H1 (cell line): ENCODE data around the gene ENPP5. TPM values are rescaled to one million over a fixed set of nuclear protein-coding genes. Genes with fewer than 3 reads are reported as not detected.

Source experiments
- CTCF ChIA-PET: fragments of 300-600 bp; sonication (Branson Sonifier 250); formaldehyde crosslinking; loops from one replicate; lab custom pipeline; 2021; ENCODE audit not compliant: partially characterized antibody; lab: Charles Lee
- POLR2A ChIA-PET: fragments of 300-600 bp; sonication (Branson Sonifier 250); formaldehyde crosslinking; loops from one replicate; lab custom pipeline; 2021; ENCODE audit warnings: inconsistent platforms; ENCODE audit not compliant: partially characterized antibody; lab: Charles Lee
- DNase-seq, 2 experiments: peaks; one replicate each; pipeline versions ENCODE4 v3.0.0 to v3.0.0-alpha.2; 2010 to 2022; ENCODE audit warnings: low spot score in 2 of 2, low read depth in 1 of 2, mixed read lengths in 1 of 2
- FAIRE-seq: peaks from 2 replicates; lab custom pipeline; 2011; peaks lifted over from hg19 to GRCh38; lab: Jason Lieb, UNC
- H2AFZ ChIP-seq: 2 replicates; pipeline ENCODE4 v1.8.1; 2012; ENCODE audit warnings: low read length, inconsistent platforms
- H2AK5ac ChIP-seq: 2 replicates; pipeline ENCODE4 v1.6.1; 2013; ENCODE audit warnings: low read depth, low read length
- H2BK120ac ChIP-seq: replicated peaks from 2 replicates; pipeline ENCODE3; 2013; ENCODE audit warnings: low read depth, low read length, inconsistent platforms
- H2BK12ac ChIP-seq: 2 replicates; pipeline ENCODE4 v1.6.1; 2013; ENCODE audit warnings: low read depth, low read length
- H2BK15ac ChIP-seq: 2 replicates; pipeline ENCODE4 v1.6.1; 2013; ENCODE audit warnings: low read length
- H2BK20ac ChIP-seq: 2 replicates; pipeline ENCODE4 v1.6.1; 2013; ENCODE audit warnings: low read length
- H2BK5ac ChIP-seq: 2 replicates; pipeline ENCODE4 v1.6.1; 2013; ENCODE audit warnings: low read depth, low read length
- H3K14ac ChIP-seq: 2 replicates; pipeline ENCODE4 v1.6.1; 2013; ENCODE audit warnings: inconsistent platforms; ENCODE audit not compliant: insufficient read length
- H3K18ac ChIP-seq: 2 replicates; pipeline ENCODE4 v1.6.1; 2013; ENCODE audit warnings: low read length; ENCODE audit errors: extremely low read depth
- H3K23ac ChIP-seq: 2 replicates; pipeline ENCODE4 v1.6.1; 2013; ENCODE audit warnings: inconsistent platforms; ENCODE audit not compliant: insufficient read length
- H3K23me2 ChIP-seq: 2 replicates; pipeline ENCODE4 v1.6.1; 2013; ENCODE audit warnings: low read depth, low read length
- H3K27ac ChIP-seq: 2 replicates; pipeline ENCODE4 v1.6.1; 2011; ENCODE audit warnings: low read depth, low read length, inconsistent platforms
- H3K27me3 ChIP-seq, 4 experiments: replicated peaks in 1 of 4; 1 replicate in 1 of 4; 2 replicates in 3 of 4; pipeline versions ENCODE4 v1.6.1 to v1.8.1; 2011 to 2013; ENCODE audit warnings: low read length in 3 of 4, mild to moderate bottlenecking in 3 of 4, inconsistent platforms in 2 of 4, mixed read lengths in 2 of 4, moderate library complexity in 1 of 4; ENCODE audit not compliant: control insufficient read depth in 3 of 4, insufficient read depth in 3 of 4; ENCODE audit errors: extremely low read depth in 1 of 4
- H3K36me3 ChIP-seq, 4 experiments: 2 replicates each; pipeline versions ENCODE4 v1.6.1 to v1.8.1; 2011 to 2013; ENCODE audit warnings: mild to moderate bottlenecking in 4 of 4, low read length in 3 of 4, moderate library complexity in 2 of 4, control low read depth in 1 of 4, inconsistent platforms in 1 of 4; ENCODE audit not compliant: insufficient read depth in 4 of 4, control insufficient read depth in 2 of 4
- H3K4ac ChIP-seq: replicated peaks from 2 replicates; pipeline ENCODE3; 2013; ENCODE audit warnings: low read length, low read depth, mixed read lengths, inconsistent platforms; ENCODE audit not compliant: insufficient read length
- H3K4me1 ChIP-seq, 4 experiments: replicated peaks in 1 of 4; 1 replicate in 1 of 4; 2 replicates in 3 of 4; pipeline versions ENCODE4 v1.6.1 to v1.8.1; 2011 to 2013; ENCODE audit warnings: low read length in 3 of 4, inconsistent platforms in 2 of 4, mixed read lengths in 1 of 4; ENCODE audit not compliant: insufficient read depth in 4 of 4, control insufficient read depth in 3 of 4
- H3K4me2 ChIP-seq, 2 experiments: 2 replicates each; pipeline versions ENCODE4 v1.6.1 to v1.8.1; 2011 to 2013; ENCODE audit warnings: low read depth in 2 of 2, low read length in 2 of 2, control low read depth in 1 of 2, inconsistent platforms in 1 of 2, mild to moderate bottlenecking in 1 of 2; ENCODE audit not compliant: insufficient read depth in 1 of 2
- H3K4me3 ChIP-seq, 4 experiments: fragments of 200-600, 300-600 bp in 1 of 4; sonication (generic), shearing (Covaris generic), sonication (Bioruptor Twin) in 1 of 4; 2 replicates each; pipeline versions ENCODE4 v1.5.1 to v1.8.1; 2011 to 2016; ENCODE audit warnings: low read length in 4 of 4, low read depth in 3 of 4, control low read depth in 2 of 4, inconsistent platforms in 2 of 4, mild to moderate bottlenecking in 2 of 4, mixed read lengths in 1 of 4, moderate library complexity in 1 of 4; ENCODE audit not compliant: insufficient read depth in 2 of 4; ENCODE audit errors: extremely low read depth in 1 of 4
- H3K56ac ChIP-seq: replicated peaks from 2 replicates; pipeline ENCODE3; 2013; ENCODE audit warnings: low read depth, mild to moderate bottlenecking, mixed read lengths, low read length, inconsistent platforms; ENCODE audit not compliant: insufficient read length
- H3K79me1 ChIP-seq: 2 replicates; pipeline ENCODE4 v1.6.1; 2013; ENCODE audit warnings: low read depth, low read length, control low read depth
- H3K79me2 ChIP-seq, 2 experiments: 2 replicates each; pipeline versions ENCODE4 v1.6.1 to v1.8.1; 2012 to 2013; ENCODE audit warnings: low read length in 2 of 2, mild to moderate bottlenecking in 2 of 2, inconsistent platforms in 1 of 2; ENCODE audit not compliant: insufficient read depth in 2 of 2, control insufficient read depth in 1 of 2
- H3K9ac ChIP-seq, 4 experiments: replicated peaks in 1 of 4; 1 replicate in 1 of 4; 2 replicates in 3 of 4; pipeline versions ENCODE4 v1.6.1 to v1.8.1; 2011 to 2013; ENCODE audit warnings: low read depth in 3 of 4, low read length in 3 of 4, control low read depth in 2 of 4, mild to moderate bottlenecking in 2 of 4, moderate library complexity in 2 of 4, inconsistent platforms in 1 of 4; ENCODE audit errors: extremely low read depth in 1 of 4
- H3K9me3 ChIP-seq, 2 experiments: 2 replicates each; pipeline versions ENCODE4 v1.6.1 to v1.8.1; 2012 to 2013; ENCODE audit warnings: mild to moderate bottlenecking in 2 of 2, moderate library complexity in 2 of 2, control low read depth in 1 of 2, inconsistent platforms in 1 of 2, low read depth in 1 of 2, low read length in 1 of 2, mixed read lengths in 1 of 2; ENCODE audit not compliant: insufficient read depth in 2 of 2
- H4K20me1 ChIP-seq, 2 experiments: replicated peaks in 1 of 2; 2 replicates each; pipeline versions ENCODE3 to v1.8.1; 2011 to 2013; ENCODE audit warnings: inconsistent platforms in 2 of 2, low read length in 2 of 2, mild to moderate bottlenecking in 1 of 2; ENCODE audit not compliant: insufficient read depth in 2 of 2, control insufficient read depth in 1 of 2
- H4K5ac ChIP-seq: 2 replicates; pipeline ENCODE4 v1.6.1; 2013; ENCODE audit warnings: low read length, low read depth, mixed read lengths, inconsistent platforms; ENCODE audit not compliant: insufficient read length
- H4K8ac ChIP-seq: 2 replicates; pipeline ENCODE4 v1.8.0; 2013; ENCODE audit warnings: mild to moderate bottlenecking, moderate library complexity, low read length, inconsistent platforms; ENCODE audit not compliant: insufficient read depth; ENCODE audit errors: extremely low read depth
- H4K91ac ChIP-seq: replicated peaks from 2 replicates; pipeline ENCODE3; 2013; ENCODE audit warnings: low read length, mixed read lengths, inconsistent platforms; ENCODE audit not compliant: insufficient read length
- CREB1 ChIP-seq: IDR thresholded peaks from 2 replicates; pipeline ENCODE4 v1.6.1; 2012; ENCODE audit warnings: inconsistent platforms
- PHF8 ChIP-seq: fragments of 200-600 bp; sonication (generic); conservative IDR thresholded peaks from 2 replicates; pipeline ENCODE4 v1.7.1; 2012; ENCODE audit warnings: low read depth, mild to moderate bottlenecking, inconsistent platforms, low read length, moderate library complexity
- SAP30 ChIP-seq: fragments of 300-600 bp; sonication (generic); IDR thresholded peaks from 2 replicates; pipeline ENCODE4 v1.7.1; 2012; ENCODE audit warnings: low read length, moderate library complexity, mild to moderate bottlenecking, inconsistent platforms; ENCODE audit not compliant: insufficient read depth, insufficient replicate concordance
- SIX5 ChIP-seq: IDR thresholded peaks from 2 replicates; pipeline ENCODE4 v1.6.1; 2011; ENCODE audit warnings: mild to moderate bottlenecking, low read depth, low read length
- SP2 ChIP-seq: IDR thresholded peaks from 2 replicates; pipeline ENCODE4 v1.6.1; 2012; ENCODE audit warnings: mild to moderate bottlenecking, low read length, inconsistent platforms
- TAF1 ChIP-seq: IDR thresholded peaks from 2 replicates; pipeline ENCODE4 v1.6.1; 2011; ENCODE audit warnings: mild to moderate bottlenecking, low read depth, low read length
- TBP ChIP-seq: IDR thresholded peaks from 2 replicates; pipeline ENCODE4 v1.6.1; 2011; ENCODE audit warnings: low read depth, low read length, improper control_type of control experiment
- WGBS, 2 experiments: shearing (Covaris generic) in 1 of 2; methylation state at CpG; one replicate each; pipeline versions ENCODE4 v1.1.6 to v1.1.7; 2013 to 2015; ENCODE audit warnings: low lambda C conversion rate in 2 of 2, mixed read lengths in 2 of 2, inconsistent platforms in 1 of 2, low coverage in 1 of 2, missing lambda C conversion rate in 1 of 2; ENCODE audit not compliant: insufficient replicate concordance in 2 of 2, insufficient coverage in 1 of 2, insufficient read length in 1 of 2; ENCODE audit errors: extremely low coverage in 1 of 2, missing lambda C conversion rate in 1 of 2; 5-methylcytosine and 5-hydroxymethylcytosine counted together
- polyA plus RNA-seq, 7 experiments: library from polyadenylated mRNA; depleted of rRNA in 3 of 7; stranded (reverse) in 5 of 7; unstranded in 2 of 7; fragments of >200 nt in 5 of 7; fragments of 200-250 nt in 2 of 7; gene quantifications; 1 replicate in 5 of 7; 2 replicates in 1 of 7; 4 replicates in 1 of 7; pipeline versions ENCODE4 v1.2.1 to v1.2.3, GENCODE V29; 2011 to 2013; ENCODE audit warnings: missing spikeins in 2 of 7, mixed read lengths in 2 of 7
- total RNA-seq: library from RNA; stranded (reverse); fragmentation: NEBNext Ultra II Directional; extraction: Animal tissue kit (Norgen Biotek cat#: 25700); gene quantifications from 2 replicates; pipeline ENCODE4 v1.2.1, GENCODE V29; 2021
- TF ChIP-seq, protein P1 (sequence below): IDR thresholded peaks from 2 replicates; pipeline ENCODE4 v1.6.1; 2011; ENCODE audit warnings: low read length, improper control_type of control experiment
- TF ChIP-seq, protein P2 (sequence below): IDR thresholded peaks from 2 replicates; pipeline ENCODE4 v1.6.1; 2012; ENCODE audit warnings: inconsistent platforms

The ENPP5 gene
- total and polyA plus RNA-seq, 2 of the 8 experiments (the other 6 are each of a cell fraction or from before 2014, with no cell fraction given) = 5.1 to 7.6 TPM

DNA sequence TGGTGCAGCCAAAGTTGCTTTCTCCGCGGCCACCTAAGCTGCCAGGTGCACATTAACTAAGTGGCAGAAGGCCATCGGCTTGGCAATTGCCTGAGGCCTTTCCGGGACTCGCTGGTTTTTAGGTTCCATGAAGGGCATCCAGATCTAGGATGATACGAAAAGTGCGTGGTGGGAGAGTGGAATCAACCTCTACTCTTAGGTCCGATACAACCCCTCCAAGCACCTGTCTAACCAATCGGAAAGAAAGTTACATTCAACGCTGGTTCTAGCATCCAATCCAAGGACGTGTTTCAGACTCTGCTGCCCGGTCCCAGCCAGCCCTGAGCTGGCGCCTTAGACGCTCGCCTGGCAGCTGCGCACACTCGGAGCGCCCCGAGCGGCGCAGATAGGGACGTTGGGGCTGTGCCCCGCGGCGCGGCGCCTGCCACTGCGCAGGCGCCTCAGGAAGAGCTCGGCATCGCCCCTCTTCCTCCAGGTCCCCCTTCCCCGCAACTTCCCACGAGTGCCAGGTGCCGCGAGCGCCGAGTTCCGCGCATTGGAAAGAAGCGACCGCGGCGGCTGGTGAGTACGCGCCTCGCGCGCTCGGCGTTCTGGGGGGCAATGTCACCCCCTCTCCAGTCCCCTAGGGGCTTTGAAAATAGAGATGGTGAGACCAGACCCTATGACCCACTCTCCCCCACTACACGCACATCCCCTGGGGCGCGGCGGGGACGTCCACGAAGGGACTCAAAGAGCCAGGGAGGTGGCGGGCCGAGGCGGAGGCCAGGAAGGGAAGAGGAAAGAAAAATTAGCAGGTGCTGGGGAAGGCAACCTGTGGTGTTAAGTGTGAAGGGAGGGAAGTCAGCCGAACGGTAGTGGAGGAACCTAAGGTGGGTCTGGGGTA lies 40.9 kb downstream of the ENPP5 start, which contains the start of gene ENPP4:
ENPP4 (plus strand) TSS at position 361 of the 883 bp plus-strand sequence. CDS start 9,595 bp downstream, outside the sequence.
- peak within 1 kb of the TSS in 3 of 4 experiments; percentile 49 to 56 (median 49); a peak in 5 of 7 replicates for H3K9ac ChIP-seq
- TF ChIP-seq CREB1 = peak; percentile 37; the same call in 1 of the 2 replicates
- TF ChIP-seq TAF1 = peak; percentile 17; the same call in 1 of the 2 replicates
- no peak for TF ChIP-seq SIX5
- TF ChIP-seq TBP = no peak
- TF ChIP-seq SAP30 = no peak
- 0 out of 2 replicates have a peak, but pooled peaks have one; percentile 34 for TF ChIP-seq PHF8
- TF ChIP-seq, protein P1, sequence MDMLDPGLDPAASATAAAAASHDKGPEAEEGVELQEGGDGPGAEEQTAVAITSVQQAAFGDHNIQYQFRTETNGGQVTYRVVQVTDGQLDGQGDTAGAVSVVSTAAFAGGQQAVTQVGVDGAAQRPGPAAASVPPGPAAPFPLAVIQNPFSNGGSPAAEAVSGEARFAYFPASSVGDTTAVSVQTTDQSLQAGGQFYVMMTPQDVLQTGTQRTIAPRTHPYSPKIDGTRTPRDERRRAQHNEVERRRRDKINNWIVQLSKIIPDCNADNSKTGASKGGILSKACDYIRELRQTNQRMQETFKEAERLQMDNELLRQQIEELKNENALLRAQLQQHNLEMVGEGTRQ = no peak
- TF ChIP-seq, protein P2, sequence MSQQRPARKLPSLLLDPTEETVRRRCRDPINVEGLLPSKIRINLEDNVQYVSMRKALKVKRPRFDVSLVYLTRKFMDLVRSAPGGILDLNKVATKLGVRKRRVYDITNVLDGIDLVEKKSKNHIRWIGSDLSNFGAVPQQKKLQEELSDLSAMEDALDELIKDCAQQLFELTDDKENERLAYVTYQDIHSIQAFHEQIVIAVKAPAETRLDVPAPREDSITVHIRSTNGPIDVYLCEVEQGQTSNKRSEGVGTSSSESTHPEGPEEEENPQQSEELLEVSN = peak; percentile 34
- TF ChIP-seq SP2 = no peak

More for the DNA sequence above, 40.9 kb downstream of the ENPP5 start, which contains the start of gene ENPP4:
- WGBS, 2 experiments = 2% methylated on average over 51 of the region's 61 CpGs; no CpG with 5 or more reads in 1 of the 2 experiments
- no peaks in the 10 kb centered on the region for H4K20me1 ChIP-seq
- H4K5ac ChIP-seq = peak within 1 kb of the TSS; percentile 15
- H3K4ac ChIP-seq = no peak within 1 kb of the TSS
- no peak within 1 kb of the TSS; the same call in 1 of the 2 replicates for H3K18ac ChIP-seq
- no peak within 1 kb of the TSS for H2BK5ac ChIP-seq
- peak; percentile 97 for FAIRE-seq
- H2BK20ac ChIP-seq = no peak within 1 kb of the TSS
- H3K56ac ChIP-seq = no peak within 1 kb of the TSS
- H3K4me1 ChIP-seq = peaks cover 0 to 2% (median 0%) of the 10 kb centered on the region in 4 experiments; a peak in 1 of 7 replicates
- H2BK120ac ChIP-seq = no peak within 1 kb of the TSS
- peak within 1 kb of the TSS; percentile 92 for H4K8ac ChIP-seq
- no peak within 1 kb of the TSS for H4K91ac ChIP-seq
- ChIA-PET POLR2A (interaction anchor here (1.0 to 1.7 kb wide), 3 partner anchors 10 to 27 kb away, joined by 3 to 4 read pairs (median 3); no protein-coding TSS in a partner anchor), CTCF (interaction anchor here (0.9 to 1.5 kb wide), 6 partner anchors 9 to 362 kb away, joined by 3 to 4 read pairs (median 3); partner anchors contain the start of gene RCAN2)
- H3K9me3 ChIP-seq = no peaks in the 10 kb centered on the region
- DNase-seq = peak; percentile 93 to 95
- no peak within 1 kb of the TSS for H3K23ac ChIP-seq
- H2BK12ac ChIP-seq = no peak within 1 kb of the TSS
- peak within 1 kb of the TSS; percentile 94 for H2AFZ ChIP-seq
- H3K79me1 ChIP-seq = no peaks in the 10 kb centered on the region
- no peak within 1 kb of the TSS for H2BK15ac ChIP-seq
- no peak within 1 kb of the TSS for H2AK5ac ChIP-seq
- H3K36me3 ChIP-seq = no peaks in the 10 kb centered on the region
- no peak within 1 kb of the TSS for H3K14ac ChIP-seq
- H3K27me3 ChIP-seq = peaks cover 0 to 3% (median 1%) of the 10 kb centered on the region in 4 experiments; a peak in 1 of 7 replicates
- peaks cover 10% of the 10 kb centered on the region for H3K23me2 ChIP-seq
- H3K4me3 ChIP-seq = peak within 1 kb of the TSS; percentile 59 to 99 (median 88)
- H3K79me2 ChIP-seq = no peaks in the 10 kb centered on the region
- H3K27ac ChIP-seq = no peak within 1 kb of the TSS
- H3K4me2 ChIP-seq = peak within 1 kb of the TSS; percentile 70 to 85
